HG03108 (cell line): Measurements from ENCODE around the gene CWH43.
A peak's percentile ranks its signal among the peaks of the same experiment; 100 is the strongest.
"Not testable (repeated sequence)": the region's sequence is repeated elsewhere in the genome, so short reads cannot be mapped to it uniquely, and the experiment has no call there.

ENCODE experiments used
- ATAC-seq: cut with Tn5 transposase; IDR thresholded peaks from one replicate; pipeline ENCODE4 v1.9.1; 2021; ENCODE audit warnings: moderate library complexity; ENCODE audit not compliant: unreplicated experiment

Gene CWH43

DNA sequence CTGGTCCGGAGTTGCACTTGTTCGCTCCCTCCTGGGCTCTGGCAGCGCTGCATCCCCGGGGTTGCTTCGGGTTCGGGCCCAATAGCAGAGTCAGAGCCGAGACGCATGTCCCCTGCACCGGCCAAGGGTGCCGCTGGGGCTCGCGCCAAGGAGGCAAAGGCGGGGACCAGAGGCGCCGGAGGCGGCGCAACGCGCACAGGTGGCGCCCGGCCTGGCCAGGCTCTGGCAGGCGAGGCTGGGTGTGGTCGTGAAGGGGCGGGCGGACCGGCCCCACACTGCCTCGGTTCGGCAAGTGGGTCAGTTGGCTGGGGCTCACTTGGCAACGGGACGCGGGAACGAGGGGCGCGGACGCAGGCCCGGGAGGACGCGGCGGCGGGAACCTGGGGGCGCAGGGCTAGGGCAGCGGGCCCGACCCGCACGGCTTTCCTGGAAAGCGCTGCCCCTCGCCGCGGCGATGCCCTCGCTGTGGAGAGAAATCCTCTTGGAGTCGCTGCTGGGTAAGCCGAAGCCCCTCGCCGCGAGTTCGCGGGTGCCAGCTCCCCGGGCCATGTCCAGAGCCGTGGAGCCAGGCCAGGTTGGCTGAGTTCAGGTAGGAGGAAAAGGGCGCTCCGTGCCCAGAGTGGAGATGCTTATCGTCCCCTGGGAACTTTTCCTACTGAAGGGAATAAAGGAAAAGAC, at the start of gene CWH43:
Gene CWH43, plus strand, starts transcription at position 300 of the 678 bp plus-strand sequence. Its CDS starts 155 bp downstream, at position 455.
- no peak for ATAC-seq

GRCh38 chr4:48937033-48937432, 49.0 kb upstream of the CWH43 start:
- no peak for ATAC-seq

- no peak for ATAC-seq
Measured at GRCh38 chr4:48938831-48939230, 47.2 kb upstream of the CWH43 start.

DNA sequence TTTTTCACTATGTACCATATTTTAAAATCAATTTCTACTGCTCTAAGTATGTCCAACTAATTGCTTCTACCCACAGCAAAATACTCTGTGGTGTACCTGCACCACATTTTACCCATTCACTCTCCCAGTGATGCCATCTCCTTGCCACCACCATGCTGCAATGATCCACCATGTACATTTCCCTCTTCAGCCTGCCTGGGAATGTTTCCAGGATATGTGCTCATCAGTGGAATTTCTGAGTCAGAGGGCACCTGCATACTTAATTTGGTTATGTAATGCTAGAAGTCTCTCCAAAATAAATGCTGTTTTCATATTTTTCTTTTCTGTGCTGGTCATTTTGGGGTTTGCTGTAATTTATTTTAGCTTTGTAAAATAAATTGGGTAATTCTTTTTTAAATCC, 46.3 kb upstream of the CWH43 start:
- no peak for ATAC-seq

- ATAC-seq = no peak
Measured at GRCh38 chr4:48943387-48943786, 42.7 kb upstream of the CWH43 start.

GRCh38 chr4:48944252-48944651, 41.8 kb upstream of the CWH43 start:
- ATAC-seq = no peak

- no peak for ATAC-seq
Measured at GRCh38 chr4:48944756-48945241, 41.3 kb upstream of the CWH43 start.

DNA sequence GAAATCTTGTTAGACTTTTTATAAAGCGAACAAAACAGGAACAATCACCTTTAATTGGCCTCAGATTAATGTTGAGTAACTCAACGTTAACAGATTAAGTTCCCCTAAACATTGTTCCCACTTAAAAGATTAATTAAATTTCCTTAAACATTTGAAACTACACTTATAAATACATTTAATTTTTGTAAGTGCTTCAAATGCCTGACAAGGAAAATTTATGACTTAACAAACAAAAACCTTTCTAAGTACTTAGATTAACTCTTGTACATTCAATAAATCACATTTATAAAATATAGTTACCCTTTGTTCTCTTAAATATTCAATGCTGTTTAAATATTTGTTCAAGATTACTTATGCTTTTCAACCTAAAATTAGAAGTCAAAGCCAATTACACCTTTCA, 40.1 kb upstream of the CWH43 start:
- ATAC-seq = no peak

DNA sequence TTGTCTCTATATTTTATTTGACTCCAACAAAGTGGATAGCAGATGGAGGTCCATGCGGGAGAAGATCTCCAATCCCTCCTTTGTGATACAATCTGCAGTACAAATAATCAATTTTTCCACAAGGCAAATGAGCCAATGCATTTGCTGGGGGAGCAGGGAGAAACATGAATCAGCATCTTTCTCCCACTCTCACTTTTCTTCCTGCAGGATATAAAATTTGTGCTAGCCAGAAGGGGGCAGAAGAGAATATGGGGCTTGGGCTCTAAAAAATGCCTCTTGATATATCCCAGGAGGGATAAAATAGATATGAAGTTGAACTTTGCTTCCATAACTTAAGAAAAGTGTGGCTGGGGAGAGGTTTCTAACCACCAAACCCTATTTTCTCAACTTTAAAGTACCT, 38.3 kb upstream of the CWH43 start:
- no peak for ATAC-seq

- ATAC-seq = no peak
Measured at GRCh38 chr4:48949086-48949485, 37.0 kb upstream of the CWH43 start.

DNA sequence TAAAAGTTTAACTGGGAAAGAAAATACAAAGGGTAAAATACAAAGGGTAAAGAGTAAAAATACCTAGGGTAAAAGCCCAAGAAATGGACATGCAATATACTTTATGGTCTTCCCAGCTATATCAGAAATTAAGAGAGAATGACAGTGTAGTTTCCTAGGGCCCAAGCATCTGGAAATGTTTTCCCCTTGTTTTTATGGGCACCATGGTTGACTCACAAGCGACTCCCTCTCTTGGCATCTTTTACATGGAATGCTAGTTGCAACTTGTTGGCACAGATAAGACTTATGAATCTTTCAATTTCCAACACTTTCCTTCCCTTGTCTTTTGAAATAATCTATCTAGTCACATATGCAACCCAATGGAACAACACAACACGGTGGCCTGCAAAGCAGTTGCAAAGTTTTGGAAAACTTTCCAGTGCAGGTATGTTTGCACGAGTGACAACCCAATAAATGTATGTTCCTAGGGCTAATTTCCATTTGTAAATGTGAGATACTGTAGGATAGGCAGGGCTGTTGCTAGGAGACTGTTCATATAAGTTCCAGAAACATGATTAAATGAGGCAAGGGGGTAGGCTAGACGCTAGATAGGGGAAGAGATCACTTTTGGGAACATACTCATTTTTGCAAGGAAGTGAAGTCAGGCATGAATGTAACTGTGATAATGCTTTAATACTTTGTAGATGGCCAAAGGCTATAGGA, 36.4 kb upstream of the CWH43 start:
- no peak for ATAC-seq

- no peak for ATAC-seq
Measured at GRCh38 chr4:48954314-48954713, 31.8 kb upstream of the CWH43 start.

DNA sequence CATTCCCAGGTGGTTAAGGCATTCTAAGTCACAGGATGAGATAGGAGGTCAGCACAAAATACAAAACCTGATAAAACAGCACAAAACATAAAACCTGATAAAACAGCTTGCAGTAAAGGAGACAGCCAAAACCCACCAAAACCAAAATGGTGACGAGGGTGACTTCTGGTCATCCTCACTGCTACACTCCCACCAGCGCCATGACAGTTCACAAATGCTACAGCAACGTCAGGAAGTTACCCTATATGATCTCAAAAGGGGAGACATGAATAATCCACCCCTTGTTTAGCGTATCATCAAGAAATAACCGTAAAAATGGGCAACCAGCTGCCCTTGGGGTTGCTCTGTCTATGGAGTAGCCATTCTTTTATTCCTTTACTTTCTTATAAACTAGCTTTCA, 28.7 kb upstream of the CWH43 start:
- ATAC-seq = not testable (repeated sequence)

- no peak for ATAC-seq
Measured at GRCh38 chr4:48958582-48958981, 27.5 kb upstream of the CWH43 start.

DNA sequence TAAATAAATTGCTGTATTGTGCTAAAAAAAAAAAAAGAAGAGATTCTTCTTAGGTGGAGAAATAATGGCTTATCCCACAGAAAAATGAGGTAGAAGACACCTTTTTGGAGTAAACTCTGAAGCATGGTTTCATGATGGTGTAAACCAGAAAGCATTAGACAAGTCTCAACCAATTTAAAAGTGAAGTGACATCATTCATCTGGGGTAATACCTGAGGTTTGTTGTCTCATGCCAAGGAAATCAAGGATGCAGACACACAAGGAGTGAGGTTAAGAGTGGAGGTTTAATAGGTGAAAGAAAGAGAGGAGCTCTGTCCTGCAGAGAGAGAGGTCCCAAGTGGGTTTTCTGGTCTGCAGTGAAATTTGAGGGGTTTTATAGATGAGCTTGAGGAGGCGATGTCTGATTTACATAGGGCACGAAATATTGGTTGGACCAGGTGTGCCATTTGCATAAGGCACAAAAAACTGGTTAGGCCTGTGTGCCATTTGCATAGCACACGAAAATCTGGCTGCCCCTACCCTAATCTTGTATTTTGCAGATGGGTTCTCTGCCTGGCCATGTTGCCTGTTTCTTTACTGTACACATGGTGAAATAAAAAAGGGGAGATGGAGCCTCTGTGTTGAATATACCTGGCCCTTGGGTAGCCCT, 25.0 kb upstream of the CWH43 start:
- no peak for ATAC-seq

DNA sequence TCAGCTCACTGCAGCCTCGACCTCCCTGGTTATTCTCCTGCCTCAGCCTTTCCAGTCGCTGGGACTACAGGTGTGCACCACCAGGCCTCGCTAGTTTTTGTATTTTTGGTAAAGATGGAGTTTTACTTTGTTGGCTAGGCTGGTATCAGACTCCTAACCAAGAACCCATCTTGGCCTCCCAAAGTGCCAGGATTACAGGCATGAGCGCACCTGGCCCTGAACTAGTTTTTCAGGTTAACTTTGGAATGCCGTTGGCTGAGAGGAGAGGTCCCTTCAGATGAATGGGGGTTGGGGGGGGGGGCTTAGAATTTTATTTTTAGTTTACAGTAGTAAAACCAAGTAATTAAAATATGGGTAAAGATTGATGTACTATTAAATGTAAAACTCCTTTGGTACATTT, 23.4 kb upstream of the CWH43 start:
- no peak for ATAC-seq

DNA sequence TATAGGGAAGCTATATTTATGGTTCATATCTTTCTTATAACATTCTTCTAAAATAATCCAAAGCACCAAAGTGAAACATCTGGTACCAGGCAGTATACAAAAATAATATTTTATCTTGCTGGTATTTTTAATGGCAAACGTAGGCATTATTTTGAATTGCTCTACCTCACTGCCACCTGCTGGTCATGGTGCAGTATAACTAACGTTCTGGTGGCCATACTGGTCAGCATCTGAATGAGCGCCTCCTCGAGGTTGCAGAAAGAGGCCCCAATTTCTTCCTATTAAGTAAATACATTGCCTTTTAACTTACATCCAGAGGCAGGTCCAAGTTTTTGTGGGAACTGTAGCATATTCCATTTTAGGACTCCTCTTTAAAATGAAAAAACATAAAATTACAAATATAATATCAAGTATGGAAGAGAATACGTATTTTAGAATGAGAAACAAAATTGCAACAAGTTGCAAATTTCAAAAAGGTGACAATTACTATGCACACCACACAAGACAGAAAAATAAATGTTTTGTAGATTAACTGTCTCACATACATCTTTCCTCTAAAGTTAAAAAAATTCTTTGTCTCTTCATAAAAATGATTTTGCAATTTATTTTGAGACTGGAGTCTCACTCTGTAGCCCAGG, 22.9 kb upstream of the CWH43 start:
- peak; percentile 92 for ATAC-seq

- no peak for ATAC-seq
Measured at GRCh38 chr4:48967101-48967500, 19.0 kb upstream of the CWH43 start.

GRCh38 chr4:48967631-48968030, 18.4 kb upstream of the CWH43 start:
- ATAC-seq = no peak

DNA sequence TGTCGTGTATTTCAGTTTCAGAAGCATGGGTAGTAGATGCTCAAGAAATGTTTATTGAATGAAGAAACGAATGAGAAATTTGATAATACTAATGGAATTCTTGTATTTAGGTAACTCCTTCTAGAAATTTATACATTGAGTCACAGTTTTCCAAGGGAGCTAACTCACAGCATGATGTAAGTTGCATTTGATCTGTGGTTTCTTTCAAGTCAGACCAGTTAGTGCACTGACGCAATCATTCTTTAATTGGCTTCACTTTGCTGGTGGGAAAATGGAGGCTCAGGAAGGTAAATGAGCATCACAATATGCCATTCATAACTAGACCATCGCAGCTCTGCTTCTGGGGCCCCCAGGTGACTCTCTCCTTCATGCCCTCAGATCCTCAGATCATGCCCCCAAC, 17.3 kb upstream of the CWH43 start:
- no peak for ATAC-seq

DNA sequence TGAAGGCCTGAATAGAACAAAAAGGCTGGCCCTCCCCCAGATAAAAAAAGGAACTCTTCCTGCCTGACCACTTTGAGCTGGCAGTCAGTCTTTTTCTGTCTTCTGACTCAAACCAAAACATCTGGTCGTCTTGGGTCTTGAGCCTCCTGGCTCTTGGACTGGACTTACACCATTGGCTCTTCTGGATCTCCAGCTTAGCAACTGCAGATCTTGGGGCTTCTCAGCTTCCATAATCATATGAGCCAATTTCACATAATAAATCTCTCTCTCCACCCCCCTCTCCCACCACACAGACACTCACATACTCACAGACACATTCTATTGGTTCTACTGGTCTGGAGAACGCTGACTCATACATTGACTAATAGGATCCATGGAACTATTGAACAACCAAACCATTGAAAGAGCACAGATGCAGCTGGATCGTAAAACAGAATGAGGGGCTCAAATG, 15.6 kb upstream of the CWH43 start:
- ATAC-seq = no peak
